ENCODE data around the gene NIT1.

- peak; percentile 85 for TF ChIP-seq POLR2A (IDR thresholded peaks at IDR 0.05; ENCODE audit: low read length)
- TF ChIP-seq GATA1 (IDR thresholded peaks at IDR 0.05; ENCODE audit: low read depth, low read length): no peak
Measured at GRCh38 chr1:161159087-161159912, 41.4 kb downstream of the NIT1 start, which contains the start of gene USP21.
